ENCODE measurements around the gene PRKCA. TPM values are rescaled to one million over a fixed set of nuclear protein-coding genes. Genes with fewer than 3 reads are reported as not detected.

The PRKCA gene
- total and polyA plus RNA-seq, 9 of the 15 experiments (the other 6 are each of a cell fraction or from before 2014, with no cell fraction given) = 3.2 to 33.0 (median 17.8) TPM

- 82% methylated on average over 6 of the region's 7 CpGs for WGBS (ENCODE audit: insufficient coverage, low coverage, missing lambda C conversion rate)
- BruUV-seq (replicated peaks) = no TSS peak
Observed at GRCh38 chr17:66750116-66750515, 447.7 kb downstream of the PRKCA start.

More at GRCh38 chr17:66750116-66750515, 447.7 kb downstream of the PRKCA start:
- Histone ChIP-seq H3K9ac (ENCODE audit: insufficient read depth in 1 of 2, low read depth in 2 of 2, low read length in 2 of 2) (no peak overlapping the region), H3K27ac (ENCODE audit: extremely low read depth, low read depth, low read length) (no peak overlapping the region), H4K20me1 (replicated peaks; ENCODE audit: control insufficient read depth, insufficient read depth, low read length) (0 out of 2 replicates have a peak, but pooled peaks cover 6% of the 10 kb centered on the region), H3K9me3 (replicated peaks; ENCODE audit: control insufficient read depth, insufficient read depth, low read depth, low read length) (no peaks in the 10 kb centered on the region), H3K4me1 (replicated peaks in 1 of 2; ENCODE audit: control insufficient read depth in 2 of 2, insufficient read depth in 2 of 2, low read length in 2 of 2) (peaks cover 7 to 8% of the 10 kb centered on the region in 2 experiments; a peak in 4 of 5 replicates), H2AFZ (ENCODE audit: low read depth, low read length) (no peak overlapping the region), H3K79me2 (ENCODE audit: control insufficient read depth, insufficient read depth, low read length) (no peaks in the 10 kb centered on the region), H3K9me1 (ENCODE audit: control insufficient read depth, insufficient read depth, low read length) (peaks cover 3% of the 10 kb centered on the region), H3K4me3 (no peak overlapping the region), H3K27me3 (ENCODE audit: control insufficient read depth in 2 of 2, insufficient read depth in 2 of 2, low read length in 2 of 2) (no peaks in the 10 kb centered on the region), H3K4me2 (ENCODE audit: insufficient read depth, low read length) (no peak overlapping the region), H3K36me3 (ENCODE audit: control insufficient read depth, insufficient read depth, low read length) (peaks cover 4% of the 10 kb centered on the region; the same call in 2 of the 3 replicates)
- intact Hi-C loops (cut with micrococcal nuclease) (no loop called here), in situ Hi-C loops (cut with MboI) (no loop called here)
- ATAC-seq (no peak), FAIRE-seq (no peak), DNase-seq (ENCODE audit: extremely low read depth in 1 of 4, low spot score in 3 of 4) (no peak)
- ChIA-PET CTCF (ENCODE audit: low intra/inter-chr PET ratio) (no interaction called here), POLR2A (no interaction called here)
- TF ChIP-seq CTBP1 (IDR thresholded peaks at IDR 0.05; ENCODE audit: borderline replicate concordance) = no peak
- TF ChIP-seq PRPF4 (IDR thresholded peaks at IDR 0.05; ENCODE audit: insufficient read depth, low read depth, low read length, poor library complexity, severe bottlenecking) = no peak
- no peak for TF ChIP-seq NR3C1 (CRISPR knock-in tag; IDR thresholded peaks at IDR 0.05)
- no peak for TF ChIP-seq KDM5B (IDR thresholded peaks at IDR 0.05; ENCODE audit: insufficient replicate concordance, low read depth, low read length)
- no peak for TF ChIP-seq ARID2 (IDR thresholded peaks at IDR 0.05)
- no peak for TF ChIP-seq HEY1 (CRISPR knock-in tag; IDR thresholded peaks at IDR 0.05; ENCODE audit: borderline replicate concordance)
- TF ChIP-seq RBM39 (optimal IDR thresholded peaks at IDR 0.05; ENCODE audit: low read depth, low read length) = no peak
- TF ChIP-seq, protein P1, sequence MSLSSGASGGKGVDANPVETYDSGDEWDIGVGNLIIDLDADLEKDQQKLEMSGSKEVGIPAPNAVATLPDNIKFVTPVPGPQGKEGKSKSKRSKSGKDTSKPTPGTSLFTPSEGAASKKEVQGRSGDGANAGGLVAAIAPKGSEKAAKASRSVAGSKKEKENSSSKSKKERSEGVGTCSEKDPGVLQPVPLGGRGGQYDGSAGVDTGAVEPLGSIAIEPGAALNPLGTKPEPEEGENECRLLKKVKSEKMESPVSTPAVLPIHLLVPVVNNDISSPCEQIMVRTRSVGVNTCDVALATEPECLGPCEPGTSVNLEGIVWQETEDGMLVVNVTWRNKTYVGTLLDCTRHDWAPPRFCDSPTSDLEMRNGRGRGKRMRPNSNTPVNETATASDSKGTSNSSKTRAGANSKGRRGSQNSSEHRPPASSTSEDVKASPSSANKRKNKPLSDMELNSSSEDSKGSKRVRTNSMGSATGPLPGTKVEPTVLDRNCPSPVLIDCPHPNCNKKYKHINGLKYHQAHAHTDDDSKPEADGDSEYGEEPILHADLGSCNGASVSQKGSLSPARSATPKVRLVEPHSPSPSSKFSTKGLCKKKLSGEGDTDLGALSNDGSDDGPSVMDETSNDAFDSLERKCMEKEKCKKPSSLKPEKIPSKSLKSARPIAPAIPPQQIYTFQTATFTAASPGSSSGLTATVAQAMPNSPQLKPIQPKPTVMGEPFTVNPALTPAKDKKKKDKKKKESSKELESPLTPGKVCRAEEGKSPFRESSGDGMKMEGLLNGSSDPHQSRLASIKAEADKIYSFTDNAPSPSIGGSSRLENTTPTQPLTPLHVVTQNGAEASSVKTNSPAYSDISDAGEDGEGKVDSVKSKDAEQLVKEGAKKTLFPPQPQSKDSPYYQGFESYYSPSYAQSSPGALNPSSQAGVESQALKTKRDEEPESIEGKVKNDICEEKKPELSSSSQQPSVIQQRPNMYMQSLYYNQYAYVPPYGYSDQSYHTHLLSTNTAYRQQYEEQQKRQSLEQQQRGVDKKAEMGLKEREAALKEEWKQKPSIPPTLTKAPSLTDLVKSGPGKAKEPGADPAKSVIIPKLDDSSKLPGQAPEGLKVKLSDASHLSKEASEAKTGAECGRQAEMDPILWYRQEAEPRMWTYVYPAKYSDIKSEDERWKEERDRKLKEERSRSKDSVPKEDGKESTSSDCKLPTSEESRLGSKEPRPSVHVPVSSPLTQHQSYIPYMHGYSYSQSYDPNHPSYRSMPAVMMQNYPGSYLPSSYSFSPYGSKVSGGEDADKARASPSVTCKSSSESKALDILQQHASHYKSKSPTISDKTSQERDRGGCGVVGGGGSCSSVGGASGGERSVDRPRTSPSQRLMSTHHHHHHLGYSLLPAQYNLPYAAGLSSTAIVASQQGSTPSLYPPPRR (CRISPR knock-in tag; IDR thresholded peaks at IDR 0.05; ENCODE audit: borderline replicate concordance) = no peak
- TF ChIP-seq SIRT6 (IDR thresholded peaks at IDR 0.05; ENCODE audit: low read depth, low read length) = no peak
- no peak for TF ChIP-seq CBX1 (IDR thresholded peaks at IDR 0.05; ENCODE audit: low read depth)
- TF ChIP-seq STAT5B (CRISPR knock-in tag; IDR thresholded peaks at IDR 0.05) = no peak

All from K562 (cell line).